AG09309 (cell line): ENCODE results near the gene GARNL3.

ENCODE experiments used
- DNase-seq: peaks from one replicate; pipeline ENCODE4 v3.0.0-alpha.2; 2010; ENCODE audit warnings: low read depth
- H3K4me3 ChIP-seq: 2 replicates; pipeline ENCODE4 v1.5.1; 2011; ENCODE audit warnings: mild to moderate bottlenecking, low read depth, low read length, moderate library complexity; ENCODE audit not compliant: control insufficient read depth
- CTCF ChIP-seq: IDR thresholded peaks from 2 replicates; pipeline ENCODE4 v1.5.1; 2011; ENCODE audit warnings: mild to moderate bottlenecking, low read depth, low read length, inconsistent platforms; ENCODE audit not compliant: insufficient read depth, control insufficient read depth; ENCODE audit errors: missing control alignments

GARNL3 gene

GRCh38 chr9:127424676-127424999 is 160.1 kb downstream of the GARNL3 start:
- H3K4me3 ChIP-seq: peak overlapping the region; percentile 96
- no peak for DNase-seq
- no peak for TF ChIP-seq CTCF

GRCh38 chr9:127426756-127427155 is 162.2 kb downstream of the GARNL3 start:
- DNase-seq: no peak
- no peak overlapping the region for H3K4me3 ChIP-seq
- TF ChIP-seq CTCF: no peak

- DNase-seq: no peak
- H3K4me3 ChIP-seq: no peak overlapping the region
- TF ChIP-seq CTCF: no peak
These were observed 163.8 kb downstream of the GARNL3 start for GRCh38 chr9:127428348-127428747.

GRCh38 chr9:127430415-127430814 is 165.8 kb downstream of the GARNL3 start:
- TF ChIP-seq CTCF: no peak
- DNase-seq: no peak
- no peak overlapping the region for H3K4me3 ChIP-seq

GRCh38 chr9:127437497-127438264 is 173.1 kb downstream of the GARNL3 start:
- DNase-seq: no peak
- H3K4me3 ChIP-seq: no peak overlapping the region
- TF ChIP-seq CTCF: peak; percentile 4

GRCh38 chr9:127438394-127438793 is 173.8 kb downstream of the GARNL3 start:
- no peak for TF ChIP-seq CTCF
- no peak overlapping the region for H3K4me3 ChIP-seq
- no peak for DNase-seq
